ENCODE measurements around the gene EPHA3.
"Not testable (repeated sequence)": the region's sequence is repeated elsewhere in the genome, so short reads cannot be mapped to it uniquely, and the experiment has no call there.

Gene EPHA3

DNA sequence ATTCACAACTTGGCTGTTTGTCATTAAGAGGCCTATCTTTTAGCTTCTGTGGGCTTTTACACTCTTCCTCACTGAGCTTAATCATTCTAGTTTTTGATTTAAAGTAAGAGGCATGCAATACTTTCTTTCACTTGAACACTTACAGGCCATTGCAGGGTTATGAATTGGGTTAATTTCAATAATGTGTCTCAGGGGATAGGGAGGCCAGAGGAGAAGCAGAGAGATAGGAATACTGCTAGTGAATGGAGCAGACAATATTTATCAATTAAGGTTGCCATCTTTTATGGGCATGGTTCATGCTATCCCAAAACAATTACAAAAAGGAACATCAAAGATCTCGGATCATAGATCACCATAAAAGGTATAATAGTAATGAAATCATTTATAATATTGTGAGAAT, 189.8 kb downstream of the EPHA3 start:
- DNase-seq = no peak

DNA sequence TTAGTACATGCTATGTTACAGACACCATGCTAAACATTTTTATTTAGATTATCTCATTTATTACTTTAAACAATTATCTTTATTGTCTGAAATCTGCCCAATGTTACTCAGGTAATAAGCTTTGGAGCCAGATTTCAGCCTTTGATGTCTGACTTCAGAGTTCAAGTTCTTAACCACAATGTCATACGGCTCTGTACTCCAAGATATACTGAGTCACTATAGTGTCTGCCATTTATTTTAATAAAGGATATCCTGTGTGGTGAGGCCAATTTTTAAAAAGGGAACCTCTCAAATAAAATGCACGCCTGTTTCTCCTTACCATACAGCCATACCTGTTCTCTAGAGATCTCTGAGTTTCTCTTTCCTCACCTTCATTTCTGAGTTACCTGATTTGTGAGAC, 193.1 kb downstream of the EPHA3 start:
- DNase-seq = no peak

DNA sequence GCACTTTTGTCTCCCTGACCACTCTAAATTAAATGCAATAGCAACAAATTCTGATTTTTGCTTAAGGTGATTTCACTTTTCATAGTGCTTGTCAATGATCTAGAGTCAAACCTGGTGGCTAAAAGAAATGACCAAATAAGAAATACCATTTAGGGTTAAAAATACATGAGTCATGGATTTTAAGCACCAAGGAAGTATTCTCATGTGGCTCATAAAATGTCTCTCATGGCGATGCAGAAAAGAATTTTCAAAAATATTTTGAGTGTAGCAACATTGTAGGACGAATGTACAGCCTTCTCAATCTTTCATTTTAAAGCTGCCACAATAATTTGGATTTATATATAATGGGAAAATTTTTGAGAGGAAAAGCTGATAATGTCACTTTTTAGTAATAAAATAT, 193.6 kb downstream of the EPHA3 start:
- DNase-seq = no peak

DNA sequence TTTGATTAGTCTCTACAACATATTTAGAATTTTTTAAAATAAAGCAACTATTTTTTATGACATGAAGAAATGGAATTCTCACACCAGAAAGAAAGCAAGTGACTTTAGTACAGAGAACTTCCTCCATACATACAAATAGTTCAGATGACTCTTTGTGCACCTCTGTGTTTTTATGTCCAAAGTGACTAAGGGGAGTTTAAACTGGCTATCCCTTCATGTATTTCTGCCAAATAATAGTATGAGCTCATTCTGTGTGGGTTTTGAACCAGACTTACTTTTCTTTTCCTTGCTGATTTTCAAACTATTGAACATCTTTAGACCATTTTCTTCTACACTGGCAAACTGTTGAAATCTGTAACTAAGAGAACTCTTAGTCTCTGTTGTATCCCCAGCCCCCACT, 196.3 kb downstream of the EPHA3 start:
- DNase-seq = no peak

DNA sequence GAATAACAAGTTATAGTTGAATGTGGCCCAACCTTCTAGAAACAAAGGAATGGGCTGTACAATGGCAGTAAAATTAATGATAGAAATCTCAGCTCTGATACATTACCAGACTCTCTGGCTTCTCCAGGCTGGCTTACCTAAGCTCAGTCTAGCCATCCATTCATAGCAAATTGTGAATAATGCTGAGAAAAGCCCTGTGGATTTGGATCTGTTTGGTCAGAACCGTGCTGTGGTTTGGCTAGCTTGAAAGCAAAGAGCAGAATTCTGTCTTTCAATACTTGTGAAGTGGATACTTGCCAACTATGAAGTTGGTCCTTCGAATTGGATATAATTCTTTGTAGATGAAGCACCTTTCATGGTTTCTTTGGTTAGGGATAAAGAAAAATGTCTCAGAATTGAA, 199.1 kb downstream of the EPHA3 start:
- no peak for DNase-seq

DNA sequence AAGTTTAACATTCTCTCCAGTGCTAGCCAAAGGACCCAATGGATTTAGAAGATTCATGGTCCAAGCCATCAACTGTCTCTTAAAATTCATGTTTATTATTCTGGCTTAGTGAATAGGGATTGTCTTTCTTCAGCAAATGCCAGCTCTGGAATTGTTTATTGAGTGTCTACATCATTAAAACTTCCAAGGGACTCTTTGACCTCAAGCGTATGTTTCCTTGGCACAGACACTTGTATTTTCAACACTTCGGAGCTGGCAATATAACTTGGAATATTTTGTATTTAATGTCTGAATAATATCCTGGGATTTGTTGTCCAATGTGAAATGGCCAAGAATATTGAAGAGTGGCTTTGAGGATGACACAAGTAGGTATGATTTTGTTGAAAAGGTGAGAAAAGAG, 204.2 kb downstream of the EPHA3 start:
- DNase-seq = no peak

DNA sequence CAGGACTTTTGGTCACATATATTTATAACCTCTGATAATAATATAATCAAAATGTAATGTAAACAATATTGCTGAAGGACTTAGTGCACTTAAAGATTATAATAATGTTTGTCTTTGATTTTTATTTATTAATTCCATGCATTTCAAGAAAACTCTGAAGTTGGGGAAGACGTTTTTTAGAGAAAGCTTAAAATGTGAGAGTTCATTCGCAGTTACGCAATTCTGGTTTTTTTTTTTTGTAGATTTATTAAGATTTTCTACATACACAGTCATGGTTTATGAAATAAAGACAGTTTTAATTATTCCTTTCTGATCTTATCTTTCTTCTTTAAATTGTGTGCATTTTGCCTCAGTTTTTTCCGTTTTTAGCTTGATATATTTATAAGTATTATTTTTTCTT, 204.7 kb downstream of the EPHA3 start:
- DNase-seq = no peak

DNA sequence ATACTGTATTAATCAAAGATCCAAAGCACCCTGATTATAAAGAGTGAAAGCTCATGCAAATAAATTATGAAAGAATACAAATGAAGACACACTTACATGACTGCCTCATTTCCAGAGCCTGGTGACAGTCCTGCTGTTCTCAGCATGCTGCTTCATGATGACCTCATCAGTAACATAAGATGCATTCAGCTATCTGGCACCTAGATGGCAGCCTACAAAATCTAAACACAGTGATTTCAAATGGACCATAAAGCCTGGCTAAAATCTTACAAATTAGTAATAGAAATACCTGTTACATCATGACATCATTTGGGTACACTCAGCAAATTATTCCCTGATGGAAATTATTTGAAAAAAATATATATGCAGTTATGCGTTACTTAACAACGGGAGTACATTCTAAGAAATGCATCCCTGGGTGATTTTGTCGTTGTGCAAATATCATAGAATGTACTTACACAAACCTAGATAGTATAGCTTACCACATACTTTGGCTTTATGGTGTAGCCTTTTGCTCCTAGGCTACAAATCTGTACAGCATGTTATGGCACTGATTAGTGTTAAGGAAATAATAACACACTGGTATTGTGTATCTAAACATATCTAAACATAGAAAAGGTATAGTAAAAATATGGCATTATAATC, 207.2 kb downstream of the EPHA3 start:
- no peak for DNase-seq

DNA sequence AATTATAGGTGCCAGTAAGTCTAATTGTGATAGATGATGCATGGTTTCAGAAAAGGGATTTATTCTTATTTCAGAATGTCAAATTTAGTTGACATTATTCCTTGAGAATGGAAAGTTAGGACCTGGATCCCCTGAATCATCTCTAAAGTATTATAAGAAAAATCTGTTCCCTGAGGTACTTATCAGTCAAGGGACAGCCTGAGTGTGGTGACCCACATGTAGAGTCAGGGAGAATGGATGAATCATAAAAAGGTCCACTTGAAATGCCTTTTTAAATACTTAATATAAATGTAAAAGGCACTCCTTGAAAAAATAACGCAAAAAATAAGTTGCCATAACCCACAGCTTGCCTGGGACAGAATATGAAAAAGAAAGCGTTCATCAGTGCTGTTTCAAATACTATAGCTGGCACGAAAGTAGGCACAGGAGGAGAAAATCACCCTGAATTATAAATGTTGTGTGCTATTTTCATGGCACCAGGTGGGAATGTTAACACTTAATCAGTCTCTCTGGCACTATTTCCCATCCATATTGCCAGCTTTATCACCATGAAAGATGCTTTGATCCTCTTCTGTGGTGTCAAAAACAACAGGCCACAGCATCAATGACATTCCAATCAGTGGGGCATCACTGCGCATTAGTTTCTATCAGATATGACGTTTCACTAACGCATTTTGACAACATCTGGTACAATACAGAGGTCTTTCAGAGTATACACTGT, 208.5 kb downstream of the EPHA3 start:
- no peak for DNase-seq

DNA sequence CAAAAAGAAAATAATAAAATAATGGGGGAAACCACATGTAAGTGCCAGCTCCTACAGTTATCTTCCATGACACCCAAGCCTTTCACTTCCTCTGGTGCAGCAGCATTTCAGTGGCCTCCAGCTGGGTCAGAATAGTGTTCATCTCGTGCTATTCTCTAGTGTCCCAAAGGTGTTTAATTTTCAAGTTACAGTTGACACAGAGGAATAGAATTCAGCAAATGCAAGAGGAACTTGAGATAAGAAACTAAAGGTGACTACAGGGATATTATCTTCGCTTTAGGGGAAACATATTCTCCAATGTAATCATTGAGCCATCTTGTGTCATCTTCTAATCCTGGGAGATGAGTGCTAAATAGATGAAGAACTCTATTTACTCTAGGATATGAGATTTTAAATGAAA, 212.8 kb downstream of the EPHA3 start:
- no peak for DNase-seq

DNA sequence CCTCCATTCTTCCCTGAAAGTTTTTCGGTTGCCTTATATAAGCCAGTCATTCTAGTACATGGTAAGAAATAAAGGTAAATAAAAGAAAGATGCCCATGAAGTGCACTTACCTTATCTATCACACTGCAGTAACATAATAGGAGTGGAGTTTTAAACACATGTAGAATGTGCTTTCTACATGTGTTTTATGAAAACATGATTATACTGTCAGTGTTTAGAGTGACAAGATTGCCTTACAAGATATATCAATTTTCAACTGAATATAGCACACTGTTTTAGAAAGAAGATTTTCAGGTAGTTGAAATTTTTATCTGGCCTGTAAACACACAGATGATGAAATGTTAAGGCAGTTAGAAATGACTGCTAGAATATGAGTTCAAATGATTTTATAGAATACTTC, 219.6 kb downstream of the EPHA3 start:
- DNase-seq = no peak

DNA sequence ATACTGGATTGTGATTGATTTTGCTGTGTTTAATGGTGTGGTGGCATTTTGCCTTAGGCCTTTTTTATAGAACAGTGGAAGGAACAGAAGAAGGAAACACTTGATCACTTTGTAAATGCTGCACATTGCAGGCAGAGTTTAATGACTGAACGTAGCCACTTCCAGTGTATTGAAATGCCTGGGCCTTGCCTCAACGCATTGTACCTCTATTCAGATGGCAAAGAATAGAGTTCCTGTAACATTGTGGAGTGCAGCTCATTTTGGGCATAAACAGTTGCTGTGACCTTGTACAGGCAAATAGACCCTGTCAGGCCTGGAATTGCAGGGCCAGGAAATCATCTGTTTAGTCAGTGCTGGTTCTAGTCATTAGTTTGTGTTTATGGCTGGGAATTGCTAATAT, 225.0 kb downstream of the EPHA3 start:
- no peak for DNase-seq

DNA sequence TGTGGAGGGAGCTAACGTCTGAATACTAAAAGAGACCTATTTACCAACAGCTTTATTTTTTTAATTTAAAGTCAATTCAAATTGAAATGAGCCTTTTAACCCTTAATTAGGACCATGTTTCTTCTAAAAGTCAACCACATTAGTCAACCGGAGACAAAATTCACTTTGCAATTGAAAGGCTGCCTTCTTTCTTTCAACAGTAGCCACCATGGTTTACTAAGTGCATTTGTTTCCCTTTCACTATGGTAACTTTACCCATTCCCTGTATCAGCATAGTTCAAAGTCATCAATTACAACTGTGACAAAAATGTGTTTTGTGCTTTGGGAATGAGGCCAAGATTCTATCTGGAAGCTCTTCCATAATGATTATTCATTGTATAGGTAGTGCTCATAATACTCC, 225.4 kb downstream of the EPHA3 start:
- no peak for DNase-seq

DNA sequence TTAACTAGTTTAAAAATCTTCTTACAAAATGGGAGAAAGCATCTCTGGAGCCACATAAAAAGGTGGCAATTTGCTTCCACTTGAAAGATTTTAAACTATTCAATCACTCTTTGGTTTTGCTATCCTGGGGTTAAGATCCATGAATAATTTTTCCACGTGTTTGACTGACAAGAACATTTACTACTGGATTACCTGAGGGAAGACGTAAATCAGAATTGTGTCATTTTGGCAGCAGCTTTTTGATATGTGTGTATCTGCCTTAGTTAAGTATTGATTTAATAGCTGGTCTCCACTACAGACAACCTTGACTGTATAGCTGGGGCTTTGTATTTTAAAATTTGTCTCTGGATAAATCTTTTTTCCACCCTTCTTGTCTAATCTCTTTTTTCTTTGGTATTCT, 228.3 kb downstream of the EPHA3 start:
- no peak for DNase-seq

DNA sequence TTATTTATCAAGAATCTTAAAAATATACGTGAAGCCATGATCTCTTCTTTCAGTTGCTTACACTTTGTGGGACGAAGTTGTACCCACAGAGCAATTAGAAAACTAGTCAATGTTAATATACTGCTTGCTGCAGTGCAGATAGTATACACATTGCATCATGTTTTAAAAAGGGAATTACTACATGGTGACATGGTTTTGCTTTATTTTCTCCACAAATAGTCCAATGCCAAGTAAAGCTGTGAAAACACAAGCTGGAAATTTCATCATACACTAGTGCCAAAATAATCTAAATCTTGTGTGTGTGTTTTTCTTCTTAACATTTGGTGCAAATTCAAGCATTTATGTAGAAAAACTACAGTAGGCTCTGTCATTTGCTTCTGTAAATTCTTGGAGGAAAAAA, 233.0 kb downstream of the EPHA3 start:
- no peak for DNase-seq

DNA sequence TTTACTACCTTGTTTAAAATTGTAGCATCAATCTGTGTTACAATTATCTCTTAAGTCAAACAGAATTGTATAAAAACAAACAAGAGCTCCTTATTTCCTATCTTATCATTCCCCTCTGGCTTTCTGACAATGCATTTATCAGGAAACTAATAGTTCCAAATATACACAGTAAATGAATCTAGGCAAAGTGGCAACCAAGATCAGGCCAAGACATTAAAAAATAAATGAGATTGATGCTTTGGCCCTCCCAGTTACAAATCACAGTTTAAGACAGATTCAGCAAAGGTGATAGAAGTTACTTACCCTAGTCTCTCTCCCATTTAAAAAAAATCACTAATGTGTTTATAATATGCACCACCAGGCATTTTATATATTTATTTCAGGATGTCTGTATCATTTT, 236.7 kb downstream of the EPHA3 start:
- no peak for DNase-seq

DNA sequence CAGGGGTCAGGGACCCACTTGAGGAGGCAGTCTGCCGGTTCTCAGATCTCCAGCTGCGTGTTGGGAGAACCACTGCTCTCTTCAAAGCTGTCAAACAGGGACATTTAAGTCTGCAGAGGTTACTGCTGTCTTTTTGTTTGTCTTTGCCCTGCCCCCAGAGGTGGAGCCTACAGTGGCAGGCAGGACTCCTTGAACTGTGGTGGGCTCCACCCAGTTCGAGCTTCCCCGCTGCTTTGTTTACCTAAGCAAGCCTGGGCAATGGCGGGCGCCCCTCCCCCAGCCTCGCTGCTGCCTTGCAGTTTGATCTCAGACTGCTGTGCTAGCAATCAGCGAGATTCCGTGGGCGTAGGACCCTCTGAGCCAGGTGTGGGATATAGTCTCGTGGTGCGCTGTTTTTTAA, 243.5 kb downstream of the EPHA3 start:
- DNase-seq = not testable (repeated sequence)

DNA sequence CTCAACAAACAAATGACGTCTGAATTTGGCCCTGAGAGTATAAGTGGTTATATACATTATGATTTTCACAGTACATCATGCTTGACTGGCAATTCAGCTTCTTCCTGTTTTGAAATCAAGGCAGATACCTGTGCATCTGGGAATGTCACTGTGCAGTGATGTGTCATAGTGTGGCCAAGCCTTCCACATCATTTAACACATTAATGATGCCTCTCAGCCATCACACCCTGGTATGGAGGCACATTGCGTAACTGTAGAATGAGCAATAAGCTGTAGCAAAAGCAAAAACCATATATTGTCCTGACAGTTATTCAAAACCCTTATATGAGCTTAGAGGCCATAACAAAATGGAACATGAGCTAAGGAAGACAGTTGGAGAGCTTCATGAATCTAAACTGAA, 246.0 kb downstream of the EPHA3 start:
- no peak for DNase-seq

DNA sequence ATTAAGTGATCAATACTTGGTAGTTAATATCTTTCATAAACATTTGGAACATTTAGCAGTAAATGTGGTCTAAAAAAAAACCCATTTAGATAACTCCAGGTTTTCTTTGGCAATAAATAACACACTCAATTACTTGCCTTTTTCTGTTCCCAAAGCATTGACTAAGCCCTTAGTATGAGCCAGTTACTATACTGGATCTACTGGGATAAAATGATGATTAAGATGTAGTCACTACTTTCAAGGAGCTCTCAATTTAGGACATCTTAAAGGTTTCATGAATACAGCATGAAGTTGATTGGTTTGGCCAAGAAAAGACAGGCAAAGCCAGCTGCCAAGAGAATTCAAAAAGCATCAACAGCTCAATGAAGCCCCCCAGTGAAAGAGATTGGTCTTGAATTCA, 250.9 kb downstream of the EPHA3 start:
- no peak for DNase-seq

DNA sequence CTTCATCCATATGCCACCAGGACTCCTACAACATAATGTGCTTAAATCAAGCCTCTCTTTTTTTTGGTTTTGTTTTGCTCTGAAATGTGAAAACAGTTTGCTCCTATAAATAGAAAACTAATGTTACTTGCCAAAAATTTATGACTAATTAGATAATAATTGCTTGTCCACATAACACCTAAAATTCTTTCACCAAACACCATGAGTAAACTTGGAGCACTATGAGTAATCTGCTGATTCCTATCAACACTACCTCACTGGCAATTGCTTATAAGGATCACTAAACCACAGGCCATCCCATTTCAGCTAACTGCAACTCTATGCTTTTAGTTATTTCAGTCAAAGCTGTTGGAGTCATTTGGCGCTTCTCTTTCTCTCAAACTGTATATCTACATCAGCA, 252.7 kb downstream of the EPHA3 start:
- no peak for DNase-seq

DNA sequence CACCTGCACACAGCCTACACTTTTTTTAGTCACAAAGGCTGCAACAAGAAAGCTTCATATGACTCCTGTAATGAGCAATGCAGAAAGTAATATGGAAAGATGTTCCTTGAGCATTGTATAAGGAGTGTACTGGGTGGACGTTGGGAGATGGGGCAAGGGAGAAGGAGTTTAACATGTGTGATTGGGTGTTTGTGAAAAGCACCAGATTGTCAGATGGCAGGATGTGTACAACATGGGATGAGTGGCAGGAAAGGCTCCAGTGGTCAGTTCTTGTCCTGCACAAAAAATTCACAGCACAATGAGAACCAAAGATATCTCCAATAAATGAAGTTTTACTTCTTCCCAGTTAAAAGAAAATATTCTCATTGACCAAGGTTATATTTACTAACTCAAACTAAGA, 255.1 kb downstream of the EPHA3 start:
- no peak for DNase-seq

DNA sequence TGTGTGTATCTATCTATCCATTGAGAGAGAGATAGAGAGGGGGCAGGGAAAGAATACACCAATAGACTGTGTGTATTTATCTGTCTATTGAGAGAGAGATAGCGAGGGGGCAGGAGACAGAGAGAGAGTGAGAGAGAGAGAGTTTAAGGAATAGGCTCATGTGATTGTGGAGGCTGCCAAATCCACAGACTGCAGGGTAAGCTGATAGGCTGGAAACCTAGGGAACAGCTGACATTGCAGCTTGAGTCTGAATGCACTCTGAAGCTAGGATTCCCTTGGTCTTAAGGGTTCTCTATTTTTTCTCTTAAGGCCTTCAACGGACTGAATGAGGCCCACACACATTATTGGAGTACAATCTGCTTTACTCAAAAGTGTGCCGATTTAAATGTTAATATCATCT, 255.8 kb downstream of the EPHA3 start:
- DNase-seq = no peak

DNA sequence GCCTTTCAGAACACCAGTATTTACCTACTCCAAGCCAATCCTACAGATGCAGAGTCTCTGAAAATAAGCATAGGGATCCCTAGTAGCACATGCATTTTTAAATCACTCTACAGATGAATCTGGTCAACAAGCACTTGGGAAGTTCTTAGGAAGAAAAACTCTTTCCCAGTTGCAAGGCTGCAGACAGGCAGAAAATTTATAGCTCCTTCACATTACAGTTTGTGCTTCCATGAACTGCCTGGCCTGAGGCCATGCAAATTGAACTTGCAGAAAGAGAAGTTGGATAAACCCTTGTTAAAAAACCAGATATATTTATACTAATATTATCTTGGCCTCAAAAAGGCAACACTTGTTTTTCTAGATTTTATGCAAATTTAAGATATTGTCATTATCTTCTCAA, 256.9 kb downstream of the EPHA3 start:
- no peak for DNase-seq

DNA sequence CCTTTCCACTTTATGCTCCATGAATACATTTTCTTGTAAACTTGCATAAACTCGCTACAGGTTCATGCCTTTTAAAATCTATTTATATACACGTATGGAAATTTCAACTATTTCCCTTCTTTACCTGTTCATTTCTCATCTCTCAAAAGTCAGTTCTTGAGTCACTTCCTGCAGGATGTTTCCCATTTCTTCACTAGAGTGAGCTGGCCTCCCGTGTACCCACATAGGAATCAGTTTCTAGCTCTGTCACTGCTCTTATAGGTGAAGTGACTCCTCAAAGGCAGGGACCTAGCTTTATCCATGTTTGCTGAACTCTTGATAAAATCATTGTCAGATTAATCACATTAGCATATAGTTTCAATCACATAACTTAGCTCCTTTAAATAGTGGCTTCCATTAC, 259.7 kb downstream of the EPHA3 start:
- no peak for DNase-seq

DNA sequence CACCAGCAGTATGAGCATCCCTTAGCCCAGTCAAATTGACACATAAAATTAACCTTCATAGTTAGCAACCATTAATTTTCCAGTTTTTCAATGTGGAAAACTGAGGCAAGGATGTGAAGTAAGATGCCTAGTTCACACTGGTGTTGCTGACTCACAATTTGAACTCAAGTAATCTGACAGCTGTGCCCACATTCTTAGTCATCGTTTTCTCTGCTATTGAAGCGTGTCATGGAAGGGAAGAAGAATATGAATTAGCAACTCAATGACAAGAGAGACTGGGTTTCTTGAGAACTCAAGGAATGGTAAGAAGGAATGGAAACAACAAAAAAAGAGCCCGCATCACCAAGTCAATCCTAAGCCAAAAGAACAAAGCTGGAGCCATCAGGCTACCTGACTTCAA, 261.4 kb downstream of the EPHA3 start:
- DNase-seq = no peak

All from activated CD4-positive, alpha-beta T cell treated with anti-CD3 and anti-CD28 coated beads, Interleukin-2, amount 50 U/mL, for 48 hours (primary cell).